Measurements from ENCODE around the gene RNU5B-1. TPM values are rescaled to one million over a fixed set of nuclear protein-coding genes. Genes with fewer than 3 reads are reported as not detected.

The RNU5B-1 gene
- total and polyA plus RNA-seq, 2 of the 8 experiments (the other 6 are each of a cell fraction or from before 2014, with no cell fraction given): not detected

DNA sequence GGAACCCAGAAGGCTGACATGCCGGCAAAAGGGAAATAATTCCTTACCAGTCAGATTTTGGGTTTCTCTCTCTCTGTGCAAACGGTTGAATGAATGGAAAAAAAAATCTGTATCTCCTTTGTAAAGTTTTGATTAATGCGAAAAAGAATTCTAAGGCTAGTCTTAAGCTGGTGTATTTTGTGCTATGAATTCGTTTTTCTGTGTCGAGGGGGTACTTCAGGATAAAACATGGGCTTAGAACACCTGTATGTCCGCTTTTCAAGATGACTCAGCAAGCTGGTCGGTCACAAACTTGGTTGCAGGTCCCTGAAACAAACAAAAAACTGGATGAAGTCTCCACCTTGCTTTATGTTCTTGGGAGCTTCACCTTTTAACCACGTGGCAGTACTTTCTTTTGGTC is 44.9 kb downstream of the RNU5B-1 start:
- Histone ChIP-seq H2AFZ (ENCODE audit: low read length) (no peak overlapping the region), H3K4ac (replicated peaks; ENCODE audit: insufficient read length, low read depth, low read length) (no peak overlapping the region), H3K14ac (ENCODE audit: insufficient read length) (no peak overlapping the region), H3K36me3 (ENCODE audit: control insufficient read depth in 2 of 4, insufficient read depth in 4 of 4, low read length in 3 of 4) (no peaks in the 10 kb centered on the region; a peak in 1 of 8 replicates), H4K5ac (ENCODE audit: insufficient read length, low read depth, low read length) (no peak overlapping the region), H3K18ac (ENCODE audit: extremely low read depth, low read length) (no peak overlapping the region), H4K91ac (replicated peaks; ENCODE audit: insufficient read length, low read length) (no peak overlapping the region), H4K20me1 (replicated peaks in 1 of 2; ENCODE audit: control insufficient read depth in 1 of 2, insufficient read depth in 2 of 2, low read length in 2 of 2) (peaks cover 0 to 6% of the 10 kb centered on the region in 2 experiments), H3K9ac (replicated peaks in 1 of 4; ENCODE audit: extremely low read depth in 1 of 4, low read depth in 3 of 4, low read length in 3 of 4) (no peak overlapping the region), H3K56ac (replicated peaks; ENCODE audit: insufficient read length, low read depth, low read length) (no peak overlapping the region), H3K4me3 (ENCODE audit: extremely low read depth in 1 of 4, insufficient read depth in 2 of 4, low read depth in 3 of 4, low read length in 4 of 4) (no peak overlapping the region), H3K4me2 (ENCODE audit: insufficient read depth in 1 of 2, low read depth in 2 of 2, low read length in 2 of 2) (no peak overlapping the region), H4K8ac (ENCODE audit: extremely low read depth, insufficient read depth, low read length) (no peak overlapping the region), H2BK120ac (replicated peaks; ENCODE audit: low read depth, low read length) (no peak overlapping the region), H3K79me2 (ENCODE audit: control insufficient read depth in 1 of 2, insufficient read depth in 2 of 2, low read length in 2 of 2) (peaks cover 0 to 9% of the 10 kb centered on the region in 2 experiments; a peak in 1 of 4 replicates), H3K23ac (ENCODE audit: insufficient read length) (no peak overlapping the region), H3K9me3 (ENCODE audit: insufficient read depth in 2 of 2, low read depth in 1 of 2, low read length in 1 of 2) (peaks cover 5 to 8% of the 10 kb centered on the region in 2 experiments; a peak in 3 of 4 replicates), H2BK15ac (ENCODE audit: low read length) (no peak overlapping the region), H3K4me1 (replicated peaks in 1 of 4; ENCODE audit: control insufficient read depth in 3 of 4, insufficient read depth in 4 of 4, low read length in 3 of 4) (peaks cover 0 to 2% (median 0%) of the 10 kb centered on the region in 4 experiments; a peak in 1 of 7 replicates), H2BK20ac (ENCODE audit: low read length) (no peak overlapping the region), H2BK12ac (ENCODE audit: low read depth, low read length) (no peak overlapping the region), H3K27me3 (replicated peaks in 1 of 4; ENCODE audit: control insufficient read depth in 3 of 4, extremely low read depth in 1 of 4, insufficient read depth in 3 of 4, low read length in 3 of 4) (peaks cover 0 to 4% (median 1%) of the 10 kb centered on the region in 4 experiments; a peak in 3 of 7 replicates), H3K79me1 (ENCODE audit: low read depth, low read length) (no peaks in the 10 kb centered on the region), H2BK5ac (ENCODE audit: low read depth, low read length) (no peak overlapping the region), H3K27ac (ENCODE audit: low read depth, low read length) (no peak overlapping the region), H2AK5ac (ENCODE audit: low read depth, low read length) (no peak overlapping the region), H3K23me2 (ENCODE audit: low read depth, low read length) (no peaks in the 10 kb centered on the region)
- DNase-seq (ENCODE audit: low read depth in 1 of 2, low spot score in 2 of 2) (no peak), FAIRE-seq (no peak)
- 77% methylated on average over 8 of the region's 8 CpGs; no CpG with 5 or more reads in 1 of the 2 experiments for WGBS, 2 experiments (ENCODE audit: extremely low coverage in 1 of 2, insufficient coverage in 1 of 2, insufficient read length in 1 of 2, insufficient replicate concordance in 2 of 2, low coverage in 1 of 2, low lambda C conversion rate in 2 of 2, missing lambda C conversion rate in 1 of 2)
- ChIA-PET CTCF (ENCODE audit: partially characterized antibody) (interaction anchor here (0.8 to 2.6 kb wide), 7 partner anchors 7 to 36 kb away, joined by 3 to 11 read pairs (median 4); no protein-coding TSS in a partner anchor), POLR2A (ENCODE audit: partially characterized antibody) (interaction anchor here (1.2 to 1.7 kb wide), 3 partner anchors 11 to 48 kb away, joined by 3 to 6 read pairs (median 4); no protein-coding TSS in a partner anchor)
- TF ChIP-seq SP2 (IDR thresholded peaks at IDR 0.05; ENCODE audit: low read length) (no peak), ZNF274 (IDR thresholded peaks at IDR 0.05; ENCODE audit: borderline replicate concordance, extremely low read depth, low read length) (no peak), SIRT6 (IDR thresholded peaks at IDR 0.05; ENCODE audit: low read length) (no peak), SP4 (IDR thresholded peaks at IDR 0.05; ENCODE audit: low read length) (no peak), KDM5A (IDR thresholded peaks at IDR 0.05; ENCODE audit: low read length) (no peak), POU5F1 (IDR thresholded peaks at IDR 0.05; ENCODE audit: low read depth, low read length) (no peak), CREB1 (IDR thresholded peaks at IDR 0.05) (no peak), SAP30 (IDR thresholded peaks at IDR 0.05; ENCODE audit: insufficient read depth, insufficient replicate concordance, low read length) (no peak), SUZ12 (IDR thresholded peaks at IDR 0.05; ENCODE audit: low read length) (no peak), POLR2AphosphoS5 (IDR thresholded peaks at IDR 0.05; ENCODE audit: low read depth, low read length) (no peak), PHF8 (conservative IDR thresholded peaks at IDR 0.05; ENCODE audit: low read depth, low read length) (no peak), BCL11A (IDR thresholded peaks at IDR 0.05; ENCODE audit: low read depth in 2 of 2, low read length in 2 of 2) (no peak), BRCA1 (IDR thresholded peaks at IDR 0.05; ENCODE audit: low read depth, low read length) (no peak), SIX5 (IDR thresholded peaks at IDR 0.05; ENCODE audit: low read depth, low read length) (no peak)
- TF ChIP-seq, protein P1, sequence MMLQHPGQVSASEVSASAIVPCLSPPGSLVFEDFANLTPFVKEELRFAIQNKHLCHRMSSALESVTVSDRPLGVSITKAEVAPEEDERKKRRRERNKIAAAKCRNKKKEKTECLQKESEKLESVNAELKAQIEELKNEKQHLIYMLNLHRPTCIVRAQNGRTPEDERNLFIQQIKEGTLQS (IDR thresholded peaks at IDR 0.05; ENCODE audit: insufficient read depth, low read depth, low read length): no peak
